Progenitor cell of endocrine pancreas (in vitro differentiated cells): ENCODE data around the gene AMH. TPM values are rescaled to one million over a fixed set of nuclear protein-coding genes. Genes with fewer than 3 reads are reported as not detected.

Experiments used
- DNase-seq: peaks from one replicate; pipeline ENCODE4 v3.0.0; 2021; ENCODE audit warnings: low spot score; ENCODE audit not compliant: unreplicated experiment
- H3K27ac Mint-ChIP-seq: 2 replicates; pipeline ENCODE4 v1.8.0; 2021; ENCODE audit warnings: mild to moderate bottlenecking, moderate library complexity, mixed read lengths
- H3K27me3 Mint-ChIP-seq: 2 replicates; pipeline ENCODE4 v1.8.0; 2021; ENCODE audit warnings: mixed read lengths
- H3K36me3 Mint-ChIP-seq: 2 replicates; pipeline ENCODE4 v1.8.0; 2022; ENCODE audit warnings: mixed read lengths; ENCODE audit not compliant: insufficient read depth
- H3K4me1 Mint-ChIP-seq: 2 replicates; pipeline ENCODE4 v1.8.0; 2021; ENCODE audit warnings: low read depth, mixed read lengths
- H3K4me3 Mint-ChIP-seq: 2 replicates; pipeline ENCODE4 v1.8.0; 2021; ENCODE audit warnings: low read depth, mild to moderate bottlenecking, moderate library complexity, mixed read lengths
- H3K9me3 Mint-ChIP-seq: 2 replicates; pipeline ENCODE4 v1.8.0; 2021; ENCODE audit warnings: low read depth, mixed read lengths
- CTCF ChIP-seq: fragments of 200-600 bp; sonication (generic); IDR thresholded peaks from one replicate; pipeline ENCODE4 v1.5.0; 2021; ENCODE audit warnings: antibody characterized with exemption, mild to moderate bottlenecking; ENCODE audit not compliant: unreplicated experiment
- microRNA-seq: library from miRNA; unstranded; fragments of <30 nt; microRNA quantifications from one replicate; pipeline ENCODE4 v1.1.0, GENCODE V29; 2020; ENCODE audit warnings: borderline number of aligned reads; ENCODE audit not compliant: unreplicated experiment
- total RNA-seq: library from RNA; stranded (reverse); gene quantifications from 2 replicates; pipeline ENCODE4 v1.2.1, GENCODE V29; 2021

Gene AMH
- total RNA-seq, 1 donor from 2014 or later: 58.4 TPM

GRCh38 chr19:2300533-2300932 is 51.4 kb downstream of the AMH start:
- Mint-ChIP-seq H3K4me1 (no peaks in the 10 kb centered on the region), H3K4me3 (no peak overlapping the region), H3K27me3 (peaks cover 36% of the 10 kb centered on the region), H3K9me3 (no peaks in the 10 kb centered on the region), H3K27ac (no peak overlapping the region), H3K36me3 (no peaks in the 10 kb centered on the region)
- no peak for TF ChIP-seq CTCF
- DNase-seq: no peak

Small RNA genes within 50 kb of the gene (microRNA-seq; reads per million reads assigned to microRNA genes)
- gene MIR1227 (49.5 reads per million, percentile 45 among the genes with 10 or more reads in this experiment), gene MIR4321 (not detected)

Other genes with a start within 250 kb of the AMH start
- gene BTBD2, start 233.6 kb upstream of the AMH start, total RNA-seq: 115 and 125 TPM in 2 replicates
- gene MKNK2, start 198.1 kb upstream of the AMH start, total RNA-seq: 145 and 163 TPM in 2 replicates
- gene MOB3A, start 153.0 kb upstream of the AMH start, total RNA-seq: 33.2 and 38.5 TPM in 2 replicates
- 15.9 and 16.5 TPM in 2 replicates for gene IZUMO4, start 152.4 kb upstream of the AMH start, total RNA-seq
- gene AP3D1, start 97.8 kb upstream of the AMH start, total RNA-seq: 123 and 131 TPM in 2 replicates
- gene DOT1L, start 85.4 kb upstream of the AMH start, total RNA-seq: 102 and 106 TPM in 2 replicates
- 116 and 119 TPM in 2 replicates for gene PLEKHJ1, start 13.0 kb upstream of the AMH start, total RNA-seq
- 152 and 156 TPM in 2 replicates for gene SF3A2, start 12.5 kb upstream of the AMH start, total RNA-seq
- gene JSRP1, start 7.1 kb downstream of the AMH start, total RNA-seq: 1.00 and 1.6 TPM in 2 replicates
- gene PEAK3, start 32.9 kb downstream of the AMH start, total RNA-seq: not detected in 2 replicates
- gene LINGO3, start 58.8 kb downstream of the AMH start, total RNA-seq: 0.13 and 0.17 TPM in 2 replicates
- gene LSM7, start 79.3 kb downstream of the AMH start, total RNA-seq: 126 and 139 TPM in 2 replicates
- 148 and 153 TPM in 2 replicates for gene SPPL2B, start 79.4 kb downstream of the AMH start, total RNA-seq
- not detected in 2 replicates for gene TMPRSS9, start 110.9 kb downstream of the AMH start, total RNA-seq
- gene TIMM13, start 178.3 kb downstream of the AMH start, total RNA-seq: 108 and 110 TPM in 2 replicates
- gene LMNB2, start 207.6 kb downstream of the AMH start, total RNA-seq: 90.0 and 93.6 TPM in 2 replicates
- gene GADD45B, start 226.8 kb downstream of the AMH start, total RNA-seq: 4.9 and 5.1 TPM in 2 replicates